ENCODE results near the gene DAPK1.

DAPK1 gene

GRCh38 chr9:87644659-87645058 is 147.0 kb downstream of the DAPK1 start:
- FAIRE-seq, result no peak
- TF ChIP-seq POLR2AphosphoS5 (IDR thresholded peaks at IDR 0.05; ENCODE audit: low read depth, low read length) (no peak), POLR2A (IDR thresholded peaks at IDR 0.05; ENCODE audit: low read depth, low read length) (no peak), TAF1 (IDR thresholded peaks at IDR 0.05; ENCODE audit: low read depth, low read length) (no peak), POU2F2 (IDR thresholded peaks at IDR 0.05; ENCODE audit: low read depth, low read length) (no peak), SPI1 (IDR thresholded peaks at IDR 0.05; ENCODE audit: low read depth, low read length) (no peak), PAX5 (IDR thresholded peaks at IDR 0.05; ENCODE audit: insufficient read depth, low read length, severe bottlenecking) (no peak)
- no peak for DNase-seq (ENCODE audit: insufficient read length, low spot score)

- no peak for FAIRE-seq
Measured at GRCh38 chr9:87646546-87646945, 148.9 kb downstream of the DAPK1 start.

GRCh38 chr9:87647114-87647513 is 149.4 kb downstream of the DAPK1 start:
- FAIRE-seq, result no peak
- DNase-seq (ENCODE audit: insufficient read length, low spot score), result no peak
- no peak for TF ChIP-seq POLR2AphosphoS5 (IDR thresholded peaks at IDR 0.05; ENCODE audit: low read depth, low read length)
- TF ChIP-seq SPI1 (IDR thresholded peaks at IDR 0.05; ENCODE audit: low read depth, low read length), result no peak
- TF ChIP-seq POU2F2 (IDR thresholded peaks at IDR 0.05; ENCODE audit: low read depth, low read length), result no peak
- no peak for TF ChIP-seq PAX5 (IDR thresholded peaks at IDR 0.05; ENCODE audit: insufficient read depth, low read length, severe bottlenecking)
- no peak for TF ChIP-seq POLR2A (IDR thresholded peaks at IDR 0.05; ENCODE audit: low read depth, low read length)
- TF ChIP-seq TAF1 (IDR thresholded peaks at IDR 0.05; ENCODE audit: low read depth, low read length), result no peak

More at GRCh38 chr9:87646546-87646945, 148.9 kb downstream of the DAPK1 start:
- no peak for DNase-seq (ENCODE audit: insufficient read length, low spot score)
- TF ChIP-seq TAF1 (IDR thresholded peaks at IDR 0.05; ENCODE audit: low read depth, low read length) (no peak), POU2F2 (IDR thresholded peaks at IDR 0.05; ENCODE audit: low read depth, low read length) (no peak), POLR2AphosphoS5 (IDR thresholded peaks at IDR 0.05; ENCODE audit: low read depth, low read length) (no peak), POLR2A (IDR thresholded peaks at IDR 0.05; ENCODE audit: low read depth, low read length) (no peak), SPI1 (IDR thresholded peaks at IDR 0.05; ENCODE audit: low read depth, low read length) (no peak)

GRCh38 chr9:87648606-87649005 is 150.9 kb downstream of the DAPK1 start:
- DNase-seq (ENCODE audit: insufficient read length, low spot score) (no peak), FAIRE-seq (no peak)
- TF ChIP-seq POLR2AphosphoS5 (IDR thresholded peaks at IDR 0.05; ENCODE audit: low read depth, low read length), result no peak
- no peak for TF ChIP-seq SPI1 (IDR thresholded peaks at IDR 0.05; ENCODE audit: low read depth, low read length)

GRCh38 chr9:87650611-87651295 is 153.1 kb downstream of the DAPK1 start:
- FAIRE-seq (no peak), DNase-seq (ENCODE audit: insufficient read length, low spot score) (no peak)
- TF ChIP-seq POLR2A (IDR thresholded peaks at IDR 0.05; ENCODE audit: low read depth, low read length) (no peak), POLR2AphosphoS5 (IDR thresholded peaks at IDR 0.05; ENCODE audit: low read depth, low read length) (no peak), SPI1 (IDR thresholded peaks at IDR 0.05; ENCODE audit: low read depth, low read length) (no peak), PAX5 (IDR thresholded peaks at IDR 0.05; ENCODE audit: insufficient read depth, low read length, severe bottlenecking) (no peak), TAF1 (IDR thresholded peaks at IDR 0.05; ENCODE audit: low read depth, low read length) (no peak), POU2F2 (IDR thresholded peaks at IDR 0.05; ENCODE audit: low read depth, low read length) (no peak)

- no peak for DNase-seq (ENCODE audit: insufficient read length, low spot score)
- no peak for FAIRE-seq
Measured at GRCh38 chr9:87651431-87651830, 153.8 kb downstream of the DAPK1 start.

GRCh38 chr9:87653941-87654340 is 156.3 kb downstream of the DAPK1 start:
- DNase-seq (ENCODE audit: insufficient read length, low spot score) (no peak), FAIRE-seq (no peak)
- TF ChIP-seq POU2F2 (IDR thresholded peaks at IDR 0.05; ENCODE audit: low read depth, low read length), result no peak
- TF ChIP-seq POLR2AphosphoS5 (IDR thresholded peaks at IDR 0.05; ENCODE audit: low read depth, low read length), result no peak
- TF ChIP-seq POLR2A (IDR thresholded peaks at IDR 0.05; ENCODE audit: low read depth, low read length), result no peak
- no peak for TF ChIP-seq TAF1 (IDR thresholded peaks at IDR 0.05; ENCODE audit: low read depth, low read length)
- no peak for TF ChIP-seq PAX5 (IDR thresholded peaks at IDR 0.05; ENCODE audit: insufficient read depth, low read length, severe bottlenecking)
- no peak for TF ChIP-seq SPI1 (IDR thresholded peaks at IDR 0.05; ENCODE audit: low read depth, low read length)

More at GRCh38 chr9:87651431-87651830, 153.8 kb downstream of the DAPK1 start:
- TF ChIP-seq POLR2A (IDR thresholded peaks at IDR 0.05; ENCODE audit: low read depth, low read length) (no peak), POU2F2 (IDR thresholded peaks at IDR 0.05; ENCODE audit: low read depth, low read length) (no peak), SPI1 (IDR thresholded peaks at IDR 0.05; ENCODE audit: low read depth, low read length) (no peak), PAX5 (IDR thresholded peaks at IDR 0.05; ENCODE audit: insufficient read depth, low read length, severe bottlenecking) (no peak), TAF1 (IDR thresholded peaks at IDR 0.05; ENCODE audit: low read depth, low read length) (no peak), POLR2AphosphoS5 (IDR thresholded peaks at IDR 0.05; ENCODE audit: low read depth, low read length) (no peak)

- TF ChIP-seq POU2F2 (IDR thresholded peaks at IDR 0.05; ENCODE audit: low read depth, low read length), result no peak
- no peak for TF ChIP-seq PAX5 (IDR thresholded peaks at IDR 0.05; ENCODE audit: insufficient read depth, low read length, severe bottlenecking)
- no peak for TF ChIP-seq POLR2A (IDR thresholded peaks at IDR 0.05; ENCODE audit: low read depth, low read length)
- TF ChIP-seq SPI1 (IDR thresholded peaks at IDR 0.05; ENCODE audit: low read depth, low read length), result no peak
- TF ChIP-seq TAF1 (IDR thresholded peaks at IDR 0.05; ENCODE audit: low read depth, low read length), result no peak
- no peak for TF ChIP-seq POLR2AphosphoS5 (IDR thresholded peaks at IDR 0.05; ENCODE audit: low read depth, low read length)
- FAIRE-seq, result no peak
- no peak for DNase-seq (ENCODE audit: insufficient read length, low spot score)
Measured at GRCh38 chr9:87655731-87656130, 158.1 kb downstream of the DAPK1 start.

GRCh38 chr9:87656485-87656884 is 158.8 kb downstream of the DAPK1 start:
- no peak for FAIRE-seq
- TF ChIP-seq POLR2A (IDR thresholded peaks at IDR 0.05; ENCODE audit: low read depth, low read length), result no peak
- TF ChIP-seq PAX5 (IDR thresholded peaks at IDR 0.05; ENCODE audit: insufficient read depth, low read length, severe bottlenecking), result no peak
- TF ChIP-seq POLR2AphosphoS5 (IDR thresholded peaks at IDR 0.05; ENCODE audit: low read depth, low read length), result no peak
- no peak for TF ChIP-seq SPI1 (IDR thresholded peaks at IDR 0.05; ENCODE audit: low read depth, low read length)
- TF ChIP-seq POU2F2 (IDR thresholded peaks at IDR 0.05; ENCODE audit: low read depth, low read length), result no peak
- DNase-seq (ENCODE audit: insufficient read length, low spot score), result no peak

GRCh38 chr9:87657190-87657589 is 159.5 kb downstream of the DAPK1 start:
- TF ChIP-seq POU2F2 (IDR thresholded peaks at IDR 0.05; ENCODE audit: low read depth, low read length) (no peak), SPI1 (IDR thresholded peaks at IDR 0.05; ENCODE audit: low read depth, low read length) (no peak), POLR2AphosphoS5 (IDR thresholded peaks at IDR 0.05; ENCODE audit: low read depth, low read length) (no peak), PAX5 (IDR thresholded peaks at IDR 0.05; ENCODE audit: insufficient read depth, low read length, severe bottlenecking) (no peak), POLR2A (IDR thresholded peaks at IDR 0.05; ENCODE audit: low read depth, low read length) (no peak), TAF1 (IDR thresholded peaks at IDR 0.05; ENCODE audit: low read depth, low read length) (no peak)
- FAIRE-seq (no peak), DNase-seq (ENCODE audit: insufficient read length, low spot score) (no peak)

All from GM12891 (cell line).